Thyroid gland (tissue), 4 donors: Measurements from ENCODE around the gene HEPHL1.

Experiments
- CTCF ChIP-seq, 6 experiments: fragments of 200-600 bp in 3 of 6; fragments of 450-650 bp in 3 of 6; sonication (generic) in 3 of 6; IDR thresholded peaks; one replicate each; pipeline ENCODE4 v1.5.1; 2016 to 2019; ENCODE audit warnings: antibody characterized with exemption in 6 of 6, mild to moderate bottlenecking in 2 of 6, inconsistent platforms in 1 of 6, moderate library complexity in 1 of 6
- POLR2A ChIP-seq, 2 donors: fragments of 450-650 bp; IDR thresholded peaks; one replicate each; pipeline ENCODE4 v1.6.1; 2017; ENCODE audit warnings: antibody characterized with exemption in 2 of 2, mild to moderate bottlenecking in 2 of 2, moderate library complexity in 1 of 2

- TF ChIP-seq CTCF (IDR thresholded peaks at IDR 0.05) (no peak), POLR2A (IDR thresholded peaks at IDR 0.05) (no peak)
Observed at GRCh38 chr11:94117871-94118270, 96.7 kb downstream of the HEPHL1 start.
